GM23338 (cell line): ENCODE measurements around the gene MEFV. TPM values are rescaled to one million over a fixed set of nuclear protein-coding genes. Genes with fewer than 3 reads are reported as not detected.

Experiments
- ATAC-seq: fragments of 200-7000 bp; cut with Tn5 transposase; 3 replicates; pipeline ENCODE4 v1.9.1; 2020
- DNase-seq: peaks from one replicate; pipeline ENCODE4 v3.0.0-alpha.2; 2015; ENCODE audit warnings: low spot score
- H2AFZ ChIP-seq: fragments of 200-600 bp; sonication (generic); 2 replicates; pipeline ENCODE4 v1.8.0; 2016; ENCODE audit warnings: antibody characterized with exemption, mild to moderate bottlenecking, moderate library complexity
- H3F3A ChIP-seq: fragments of 200-600 bp; sonication (generic); replicated peaks from 2 replicates; pipeline ENCODE4 v1.8.0; 2017; ENCODE audit warnings: antibody characterized with exemption, mixed run types, low read depth
- H3K27ac ChIP-seq: fragments of 200-600 bp; sonication (generic); 2 replicates; pipeline ENCODE4 v1.6.1; 2016; ENCODE audit warnings: low read depth
- H3K27me3 ChIP-seq: fragments of 200-600 bp; sonication (generic); 2 replicates; pipeline ENCODE4 v1.8.0; 2016; ENCODE audit warnings: mild to moderate bottlenecking, mixed run types, moderate library complexity; ENCODE audit not compliant: insufficient read depth
- H3K36me3 ChIP-seq: fragments of 200-600 bp; sonication (generic); 2 replicates; pipeline ENCODE4 v1.8.0; 2016; ENCODE audit warnings: mild to moderate bottlenecking; ENCODE audit not compliant: insufficient read depth
- H3K4me1 ChIP-seq: fragments of 200-600 bp; sonication (generic); 2 replicates; pipeline ENCODE4 v1.8.0; 2016; ENCODE audit warnings: mild to moderate bottlenecking, moderate library complexity; ENCODE audit not compliant: insufficient read depth
- H3K4me2 ChIP-seq: fragments of 200-600 bp; sonication (generic); 2 replicates; pipeline ENCODE4 v1.7.1; 2017; ENCODE audit warnings: mixed run types
- H3K4me3 ChIP-seq: fragments of 200-600 bp; sonication (generic); 2 replicates; pipeline ENCODE4 v1.6.1; 2016; ENCODE audit warnings: mixed run types
- H3K79me2 ChIP-seq: fragments of 200-600 bp; sonication (generic); replicated peaks from 2 replicates; pipeline ENCODE4 v1.8.0; 2017; ENCODE audit warnings: mild to moderate bottlenecking; ENCODE audit not compliant: insufficient read depth
- H3K9me2 ChIP-seq: fragments of 200-600 bp; sonication (generic); 2 replicates; pipeline ENCODE4 v1.8.0; 2017; ENCODE audit not compliant: insufficient read depth
- H4K20me1 ChIP-seq: fragments of 200-600 bp; sonication (generic); replicated peaks from 2 replicates; pipeline ENCODE4 v1.8.0; 2017; ENCODE audit warnings: mild to moderate bottlenecking; ENCODE audit not compliant: insufficient read depth
- H3K27ac Mint-ChIP-seq: 2 replicates; pipeline ENCODE4 v1.8.0; 2020; ENCODE audit warnings: inconsistent platforms, mild to moderate bottlenecking, moderate library complexity, mixed read lengths
- H3K27me3 Mint-ChIP-seq: 3 replicates; pipeline ENCODE4 v1.8.0; 2022; ENCODE audit warnings: low read depth, mild to moderate bottlenecking, moderate library complexity, mixed read lengths, inconsistent platforms; ENCODE audit not compliant: insufficient read depth, poor library complexity
- H3K36me3 Mint-ChIP-seq: 3 replicates; pipeline ENCODE4 v1.8.0; 2021; ENCODE audit warnings: low read depth, mild to moderate bottlenecking, inconsistent platforms, moderate library complexity, mixed read lengths
- H3K4me1 Mint-ChIP-seq: 3 replicates; pipeline ENCODE4 v1.8.0; 2020; ENCODE audit warnings: mild to moderate bottlenecking, inconsistent platforms, mixed read lengths
- H3K4me3 Mint-ChIP-seq: 3 replicates; pipeline ENCODE4 v1.8.0; 2021; ENCODE audit warnings: moderate library complexity, mild to moderate bottlenecking, inconsistent platforms, mixed read lengths
- H3K9me3 Mint-ChIP-seq: 3 replicates; pipeline ENCODE4 v1.8.0; 2020; ENCODE audit warnings: moderate library complexity, mild to moderate bottlenecking, inconsistent platforms, mixed read lengths
- CREB1 ChIP-seq: fragments of 250-450 bp; sonication (Bioruptor Pico); IDR thresholded peaks from 2 replicates; pipeline ENCODE4 v1.5.0; 2020; ENCODE audit warnings: low read depth, mild to moderate bottlenecking, moderate library complexity
- CTCF ChIP-seq, 2 experiments: fragments of 200-600 bp in 1 of 2; sonication (generic) in 1 of 2; conservative IDR thresholded peaks; 2 replicates each; pipeline versions ENCODE4 v1.5.1 to v1.6.1; 2016 to 2017; ENCODE audit warnings: antibody characterized with exemption in 2 of 2, low read depth in 2 of 2, mild to moderate bottlenecking in 2 of 2, moderate library complexity in 1 of 2
- EZH2 ChIP-seq: fragments of 200-600 bp; sonication (generic); IDR thresholded peaks from one replicate; pipeline ENCODE4 v1.8.0; 2017; ENCODE audit warnings: antibody characterized with exemption, mild to moderate bottlenecking, low read depth; ENCODE audit not compliant: unreplicated experiment
- EZH2phosphoT487 ChIP-seq: fragments of 200-600 bp; sonication (generic); IDR thresholded peaks from one replicate; pipeline ENCODE4 v1.8.1; 2018; ENCODE audit warnings: antibody characterized with exemption; ENCODE audit not compliant: unreplicated experiment
- JUNB ChIP-seq: IDR thresholded peaks from one replicate; pipeline ENCODE4 v1.6.1; 2016; ENCODE audit warnings: antibody characterized with exemption; ENCODE audit not compliant: unreplicated experiment
- NANOG ChIP-seq: IDR thresholded peaks from 2 replicates; pipeline ENCODE4 v1.6.1; 2016; ENCODE audit warnings: antibody characterized with exemption, borderline replicate concordance
- REST ChIP-seq: IDR thresholded peaks from one replicate; pipeline ENCODE4 v1.6.1; 2018; ENCODE audit warnings: antibody characterized with exemption; ENCODE audit not compliant: unreplicated experiment
- STAT1 ChIP-seq: IDR thresholded peaks from one replicate; pipeline ENCODE4 v1.6.1; 2016; ENCODE audit warnings: antibody characterized with exemption; ENCODE audit not compliant: unreplicated experiment
- ZNF114 ChIP-seq: fragments of 250-450 bp; sonication (Bioruptor Pico); IDR thresholded peaks from 2 replicates; pipeline ENCODE4 v1.5.0; 2020; ENCODE audit warnings: mild to moderate bottlenecking, moderate library complexity
- ZNF331 ChIP-seq: fragments of 250-450 bp; sonication (Bioruptor Pico); IDR thresholded peaks from 2 replicates; pipeline ENCODE4 v1.5.0; 2020; ENCODE audit warnings: low read depth, mild to moderate bottlenecking, moderate library complexity
- ZNF462 ChIP-seq: fragments of 250-450 bp; sonication (Bioruptor Pico); IDR thresholded peaks from 2 replicates; pipeline ENCODE4 v1.5.0; 2020; ENCODE audit warnings: mild to moderate bottlenecking, moderate library complexity
- polyA plus RNA-seq: library from polyadenylated mRNA; unstranded; fragments of >200 nt; fragmentation: Nextera tagmentation; extraction: Ambion mirVana; gene quantifications from 2 replicates; pipeline ENCODE4 v1.2.1, GENCODE V29; 2016
- total RNA-seq: library from RNA; depleted of rRNA; stranded (reverse); fragments of >200 nt; shearing (Covaris generic); gene quantifications from 2 replicates; pipeline ENCODE4 v1.2.3, GENCODE V29; 2014

MEFV gene
- total and polyA plus RNA-seq, 2 experiments from 2014 or later, result 0.07 TPM; not detected in 1

- no peaks in the 10 kb centered on the region for H3K4me1 ChIP-seq
- H3K27ac Mint-ChIP-seq, result no peak overlapping the region
- no peak overlapping the region for H3K4me3 ChIP-seq
- H3K4me3 Mint-ChIP-seq, result no peak overlapping the region
- DNase-seq, result no peak
- H3K79me2 ChIP-seq, result no peaks in the 10 kb centered on the region
- H2AFZ ChIP-seq, result no peak overlapping the region
- H3K9me3 Mint-ChIP-seq, result peaks cover 80% of the 10 kb centered on the region
- H3K27me3 ChIP-seq, result no peaks in the 10 kb centered on the region
- peaks cover 31% of the 10 kb centered on the region for H3K36me3 Mint-ChIP-seq
- TF ChIP-seq ZNF331 (CRISPR knock-in tag), result no peak
- TF ChIP-seq ZNF114 (CRISPR knock-in tag), result no peak
- TF ChIP-seq NANOG, result no peak
- TF ChIP-seq REST, result no peak
- no peak for TF ChIP-seq ZNF462
- TF ChIP-seq CREB1 (CRISPR knock-in tag), result no peak
- TF ChIP-seq CTCF (conservative IDR thresholded peaks at IDR 0.05; ENCODE audit: low read depth in 2 of 2), result no peak
- TF ChIP-seq EZH2, result no peak
- TF ChIP-seq EZH2phosphoT487, result no peak
- TF ChIP-seq STAT1, result no peak
- no peak for TF ChIP-seq JUNB
- no peaks in the 10 kb centered on the region for H3K4me1 Mint-ChIP-seq
- peaks cover 6% of the 10 kb centered on the region for H3K27me3 Mint-ChIP-seq
- H3F3A ChIP-seq, result no peaks in the 10 kb centered on the region
- ATAC-seq, result no peak
- no peaks in the 10 kb centered on the region for H3K36me3 ChIP-seq
- H3K4me2 ChIP-seq, result no peak overlapping the region
- H3K9me2 ChIP-seq, result 0 out of 2 replicates have a peak, but pooled peaks cover 11% of the 10 kb centered on the region
- H3K27ac ChIP-seq, result no peak overlapping the region
- no peaks in the 10 kb centered on the region for H4K20me1 ChIP-seq
Observed at GRCh38 chr16:3216263-3216640, 40.2 kb downstream of the MEFV start.
